HepG2 (cell line): Measurements from ENCODE around the gene GATAD2B. TPM values are rescaled to one million over a fixed set of nuclear protein-coding genes. Genes with fewer than 3 reads are reported as not detected.

Experiments
- ATAC-seq: fragments of 200-7000 bp; cut with Tn5 transposase; 3 replicates; pipeline ENCODE4 v1.9.1; 2020; ENCODE audit warnings: mild to moderate bottlenecking, moderate library complexity
- BruUV-seq: library from RNA; stranded (reverse); fragments of 400-500 nt; replicated peaks from 2 replicates; lab custom pipeline; 2021; lab: Mats Ljungman, UMichigan
- CTCF ChIA-PET: fragments of 300-600 bp; formaldehyde crosslinking; extraction: SDS; loops from one replicate; lab custom pipeline; 2021; ENCODE audit warnings: low total read pairs, inconsistent platforms, low intra/inter-chr PET ratio; lab: Yijun Ruan, JAX
- POLR2A ChIA-PET: fragments of 350-600 bp; sonication (Branson Sonifier 250); formaldehyde crosslinking; loops from one replicate; lab custom pipeline; 2020; ENCODE audit warnings: antibody characterized with exemption, inconsistent platforms; lab: Yijun Ruan, JAX
- DNase-seq: peaks from one replicate; pipeline ENCODE4 v3.0.0-alpha.2; 2015; ENCODE audit warnings: low spot score
- FAIRE-seq: peaks from 3 replicates; lab custom pipeline; 2011; peaks lifted over from hg19 to GRCh38; lab: Jason Lieb, UNC
- H2AFZ ChIP-seq: one replicate; pipeline ENCODE4 v1.6.1; 2011; ENCODE audit warnings: low read length, inconsistent platforms
- H3K27ac ChIP-seq: fragments of 300-600 bp; 3 replicates; pipeline ENCODE4 v1.8.0; 2011; ENCODE audit warnings: mixed run types, mild to moderate bottlenecking, mixed read lengths, low read length, inconsistent platforms; ENCODE audit not compliant: insufficient read depth; ENCODE audit errors: extremely low read length
- H3K27me3 ChIP-seq, 2 experiments: fragments of 200-600 bp in 1 of 2; 2 replicates in 1 of 2; 3 replicates in 1 of 2; pipeline versions ENCODE4 v1.6.0 to v1.8.0; 2011; ENCODE audit warnings: low read length in 2 of 2, mild to moderate bottlenecking in 2 of 2, moderate library complexity in 2 of 2, inconsistent platforms in 1 of 2; ENCODE audit not compliant: insufficient read depth in 2 of 2, control insufficient read depth in 1 of 2
- H3K36me3 ChIP-seq, 2 experiments: fragments of 200-600 bp in 1 of 2; replicated peaks in 1 of 2; 2 replicates in 1 of 2; 3 replicates in 1 of 2; pipeline versions ENCODE4 v1.5.1 to v1.8.0; 2011; ENCODE audit warnings: low read length in 2 of 2, inconsistent platforms in 1 of 2; ENCODE audit not compliant: insufficient read depth in 2 of 2, control insufficient read depth in 1 of 2
- H3K4me1 ChIP-seq: 2 replicates; pipeline ENCODE4 v1.5.1; 2012; ENCODE audit warnings: low read length, inconsistent platforms; ENCODE audit not compliant: insufficient read depth
- H3K4me2 ChIP-seq: 2 replicates; pipeline ENCODE4 v1.6.0; 2011; ENCODE audit warnings: low read depth, low read length, inconsistent platforms
- H3K4me3 ChIP-seq, 3 experiments: fragments of 200-600 bp in 1 of 3; sonication (generic), shearing (Covaris generic) in 1 of 3; replicated peaks in 1 of 3; 2 replicates each; pipeline ENCODE4 v1.5.1; 2011 to 2016; ENCODE audit warnings: low read length in 3 of 3, inconsistent platforms in 2 of 3, low read depth in 2 of 3, mild to moderate bottlenecking in 2 of 3, control low read depth in 1 of 3, mixed read lengths in 1 of 3; ENCODE audit not compliant: insufficient read depth in 1 of 3
- H3K79me2 ChIP-seq: one replicate; pipeline ENCODE4 v1.6.1; 2011; ENCODE audit warnings: low read length, inconsistent platforms; ENCODE audit not compliant: insufficient read depth
- H3K9ac ChIP-seq: 2 replicates; pipeline ENCODE4 v1.6.0; 2011; ENCODE audit warnings: mild to moderate bottlenecking, low read depth, low read length, inconsistent platforms; ENCODE audit not compliant: insufficient read depth
- H3K9me3 ChIP-seq: 2 replicates; pipeline ENCODE4 v1.5.1; 2012; ENCODE audit warnings: mild to moderate bottlenecking, low read length
- H4K20me1 ChIP-seq: 2 replicates; pipeline ENCODE4 v1.6.0; 2011; ENCODE audit warnings: inconsistent platforms, mild to moderate bottlenecking, low read length, moderate library complexity; ENCODE audit not compliant: insufficient read depth
- ATF2 ChIP-seq: sonication (generic); formaldehyde crosslinking; IDR thresholded peaks from 2 replicates; pipeline ENCODE4 v1.4.0; 2020; ENCODE audit warnings: missing genetic modification reagents
- BRCA1 ChIP-seq: sonication (generic); formaldehyde crosslinking; IDR thresholded peaks from 2 replicates; pipeline ENCODE4 v1.4.0; 2020; ENCODE audit warnings: missing genetic modification reagents
- PAF1 ChIP-seq: IDR thresholded peaks from 2 replicates; pipeline ENCODE4 v1.6.1; 2016; ENCODE audit warnings: missing genetic modification reagents, missing compliant biosample characterization
- PBX3 ChIP-seq: sonication (generic); formaldehyde crosslinking; IDR thresholded peaks from 2 replicates; pipeline ENCODE4 v1.8.1; 2023; ENCODE audit warnings: missing genetic modification reagents, inconsistent platforms, borderline replicate concordance
- RCOR2 ChIP-seq: IDR thresholded peaks from 2 replicates; pipeline ENCODE4 v1.6.1; 2016; ENCODE audit warnings: missing biosample characterization, missing genetic modification reagents
- SOX5 ChIP-seq: IDR thresholded peaks from 2 replicates; pipeline ENCODE4 v1.6.1; 2016; ENCODE audit warnings: borderline replicate concordance
- TEAD2 ChIP-seq: sonication (generic); formaldehyde crosslinking; IDR thresholded peaks from 2 replicates; pipeline ENCODE4 v1.9.0; 2021; ENCODE audit warnings: missing genetic modification reagents
- TEF ChIP-seq: sonication (generic); formaldehyde crosslinking; IDR thresholded peaks from 2 replicates; pipeline ENCODE4 v1.5.0; 2020; ENCODE audit warnings: missing genetic modification reagents
- TP53 ChIP-seq: sonication (generic); formaldehyde crosslinking; conservative IDR thresholded peaks from 2 replicates; pipeline ENCODE4 v1.4.0; 2020; ENCODE audit warnings: missing genetic modification reagents
- ZNF17 ChIP-seq: sonication (generic); formaldehyde crosslinking; IDR thresholded peaks from 2 replicates; pipeline ENCODE4 v1.5.0; 2020; ENCODE audit warnings: mild to moderate bottlenecking, missing genetic modification reagents
- ZNF318 ChIP-seq: sonication (generic); formaldehyde crosslinking; IDR thresholded peaks from 2 replicates; pipeline ENCODE4 v1.4.0; 2020; ENCODE audit warnings: mild to moderate bottlenecking, missing genetic modification reagents
- ZNF569 ChIP-seq: sonication (generic); formaldehyde crosslinking; IDR thresholded peaks from 2 replicates; pipeline ENCODE4 v1.5.0; 2020; ENCODE audit warnings: mild to moderate bottlenecking, missing genetic modification reagents, moderate library complexity, borderline replicate concordance
- WGBS: methylation state at CpG from one replicate; pipeline ENCODE4 v1.1.6; 2017; ENCODE audit warnings: low lambda C conversion rate; 5-methylcytosine and 5-hydroxymethylcytosine counted together
- in situ Hi-C: cut with HindIII; loops from 2 replicates; pipeline ENCODE4 v1.10.0; 2017; ENCODE audit warnings: low pct_unique_long_range_greater_than_20kb; ENCODE audit not compliant: extremely low pct_ligation_motif_present
- intact Hi-C: fragments of 100-400 bp; cut with micrococcal nuclease; formaldehyde crosslinking; loops from one replicate; pipeline ENCODE4 v1.10.0; 2022; ENCODE audit not compliant: unreplicated experiment
- polyA plus RNA-seq, 8 experiments: library from polyadenylated mRNA; depleted of rRNA in 3 of 8; stranded (reverse) in 7 of 8; unstranded in 1 of 8; fragments of >200 nt; fragmentation: Illumina TruSeq in 4 of 8; extraction: Trizol in 4 of 8; gene quantifications; 2 replicates each; pipeline versions ENCODE4 v1.2.1 to v1.2.3, GENCODE V29; 2011 to 2016; ENCODE audit warnings: low read depth in 4 of 8, missing spikeins in 1 of 8, mixed read lengths in 1 of 8; ENCODE audit not compliant: insufficient read depth in 1 of 8
- total RNA-seq, 5 experiments: library from RNA; depleted of rRNA; stranded (reverse); fragments of >200 nt; fragmentation: Illumina TruSeq; extraction: Trizol; gene quantifications; 2 replicates each; pipeline ENCODE4 v1.2.3, GENCODE V29; 2016; ENCODE audit warnings: low read depth in 1 of 5

GATAD2B gene
- total and polyA plus RNA-seq, 2 of the 13 experiments (the other 11 are each of a cell fraction or from before 2014, with no cell fraction given): 3.2 to 5.2 TPM

GRCh38 chr1:153760440-153760839, 162.3 kb downstream of the GATAD2B start:
- FAIRE-seq: no peak
- Histone ChIP-seq H4K20me1 (no peaks in the 10 kb centered on the region), H3K4me1 (peaks cover 19% of the 10 kb centered on the region), H3K4me2 (no peak overlapping the region), H3K4me3 (no peak overlapping the region), H3K79me2 (no peaks in the 10 kb centered on the region), H3K36me3 (peaks cover 16 to 49% of the 10 kb centered on the region in 2 experiments; a peak in 4 of 5 replicates), H3K9ac (no peak overlapping the region), H2AFZ (no peak overlapping the region), H3K27me3 (no peaks in the 10 kb centered on the region), H3K27ac (no peak overlapping the region), H3K9me3 (no peaks in the 10 kb centered on the region)
- intact Hi-C loops: no loop called here
- no TSS peak for BruUV-seq
- ChIA-PET CTCF (no interaction called here), POLR2A (no interaction called here)
- 97% methylated on average over 4 of the region's 4 CpGs for WGBS
- no peak for DNase-seq
- in situ Hi-C loops: no loop called here
- ATAC-seq: no peak
- no peak for TF ChIP-seq BRCA1
- no peak for TF ChIP-seq ZNF17 (CRISPR knock-in tag)
- TF ChIP-seq TEF: no peak
- TF ChIP-seq TP53: no peak
- no peak for TF ChIP-seq RCOR2 (CRISPR knock-in tag)
- TF ChIP-seq ZNF318: no peak
- TF ChIP-seq PAF1 (CRISPR knock-in tag): no peak
- no peak for TF ChIP-seq ATF2 (CRISPR knock-in tag)
- TF ChIP-seq SOX5: no peak
- TF ChIP-seq TEAD2 (CRISPR knock-in tag): no peak
- no peak for TF ChIP-seq PBX3
- no peak for TF ChIP-seq ZNF569 (CRISPR knock-in tag)
